CD4-positive, alpha-beta T cell treated with Interleukin-6 at 100 ng/mL for 8 hours (primary cell): ENCODE data around the gene TACR1.
"Not testable (repeated sequence)": the region's sequence is repeated elsewhere in the genome, so short reads cannot be mapped to it uniquely, and the experiment has no call there.

Experiments
- DNase-seq: peaks from one replicate; pipeline ENCODE4 v3.0.0-alpha.2; 2020; ENCODE audit warnings: mixed read lengths, low spot score

The TACR1 gene, protein sequence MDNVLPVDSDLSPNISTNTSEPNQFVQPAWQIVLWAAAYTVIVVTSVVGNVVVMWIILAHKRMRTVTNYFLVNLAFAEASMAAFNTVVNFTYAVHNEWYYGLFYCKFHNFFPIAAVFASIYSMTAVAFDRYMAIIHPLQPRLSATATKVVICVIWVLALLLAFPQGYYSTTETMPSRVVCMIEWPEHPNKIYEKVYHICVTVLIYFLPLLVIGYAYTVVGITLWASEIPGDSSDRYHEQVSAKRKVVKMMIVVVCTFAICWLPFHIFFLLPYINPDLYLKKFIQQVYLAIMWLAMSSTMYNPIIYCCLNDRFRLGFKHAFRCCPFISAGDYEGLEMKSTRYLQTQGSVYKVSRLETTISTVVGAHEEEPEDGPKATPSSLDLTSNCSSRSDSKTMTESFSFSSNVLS

DNA sequence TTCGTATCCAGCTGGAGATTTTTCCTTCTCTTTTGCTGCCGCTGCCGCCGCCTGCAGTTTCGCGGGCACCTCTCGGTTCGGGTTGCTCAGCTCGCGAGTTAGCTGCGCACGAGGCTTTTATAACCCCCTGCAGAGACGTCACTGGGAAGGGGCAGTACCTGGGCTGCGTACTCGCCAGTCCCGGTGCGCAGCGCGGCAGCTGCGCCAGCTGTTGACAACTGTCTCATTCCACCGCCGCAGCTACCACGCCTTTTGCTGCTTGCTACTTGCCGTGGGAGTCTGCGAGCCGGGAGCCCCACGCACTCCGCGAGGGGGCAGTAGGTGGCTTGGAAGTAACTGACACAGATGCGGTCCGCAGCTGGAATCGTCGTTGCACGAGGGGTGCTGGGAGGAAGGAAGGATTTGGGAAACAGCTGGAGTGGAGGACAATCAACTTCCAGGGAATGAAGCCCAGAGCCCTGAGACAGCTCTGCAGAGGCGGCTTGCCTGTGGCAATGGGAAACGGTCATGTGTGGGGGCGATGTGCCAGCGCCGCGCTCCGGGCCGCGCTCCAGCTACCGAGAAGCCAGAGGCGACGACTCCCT lies at the start of gene TACR1:
Gene TACR1, minus strand, starts transcription at position 93 of the 584 bp plus-strand sequence. CDS start 586 bp downstream, outside the sequence.
- peak; percentile 8 for DNase-seq

DNA sequence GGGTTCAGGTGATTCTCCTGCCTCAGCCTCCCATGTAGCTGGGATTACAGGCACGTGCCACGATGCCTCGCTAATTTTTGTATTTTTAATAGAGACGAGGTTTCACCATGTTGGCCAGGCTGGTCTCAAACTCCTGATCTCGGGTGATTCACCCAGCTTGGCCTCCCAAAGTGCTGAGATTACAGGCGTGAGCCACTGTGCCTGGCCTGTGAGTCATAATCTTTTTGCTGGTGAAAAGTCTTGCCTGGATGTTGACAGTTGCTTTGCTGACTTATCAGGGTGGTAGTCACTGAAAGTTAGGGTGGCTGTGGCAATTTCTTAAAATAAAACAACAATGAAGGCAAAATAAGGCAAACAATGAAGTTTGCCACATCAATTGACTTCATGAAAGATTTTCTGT lies 49.3 kb upstream of the TACR1 start:
- DNase-seq: not testable (repeated sequence)

DNA sequence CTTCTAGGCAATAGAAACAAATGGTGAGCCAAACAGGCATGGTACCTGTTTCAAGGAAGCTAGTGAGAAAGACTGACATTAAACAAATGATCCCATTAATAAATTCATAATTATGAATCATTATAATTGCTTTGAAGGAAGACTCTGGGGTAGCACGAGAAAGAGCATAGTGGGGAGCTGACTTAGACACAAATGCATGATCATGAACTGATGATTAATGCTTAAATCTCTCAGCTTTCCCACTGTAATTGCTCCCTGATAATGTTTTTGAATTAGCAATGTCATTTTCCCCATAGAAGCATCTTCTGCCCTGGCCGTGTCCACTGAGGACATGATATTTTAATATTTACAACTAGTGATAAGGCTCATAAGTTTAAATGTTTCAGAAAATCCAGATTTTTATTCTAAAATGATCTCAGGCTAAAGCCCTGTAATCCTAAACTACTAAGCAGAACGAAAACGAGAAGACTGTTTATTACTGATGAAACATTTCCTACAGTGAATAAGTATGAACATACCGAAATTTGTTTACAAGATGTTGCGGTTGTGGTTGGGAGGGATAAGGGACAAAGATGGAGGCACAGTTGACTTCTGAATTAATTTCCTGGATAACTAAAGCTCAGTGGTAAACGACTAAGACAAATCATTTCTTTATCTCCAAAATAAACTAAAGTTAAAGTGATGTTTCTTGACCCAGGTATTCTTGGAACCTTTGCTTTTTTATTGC lies 47.3 kb upstream of the TACR1 start:
- DNase-seq: no peak

DNA sequence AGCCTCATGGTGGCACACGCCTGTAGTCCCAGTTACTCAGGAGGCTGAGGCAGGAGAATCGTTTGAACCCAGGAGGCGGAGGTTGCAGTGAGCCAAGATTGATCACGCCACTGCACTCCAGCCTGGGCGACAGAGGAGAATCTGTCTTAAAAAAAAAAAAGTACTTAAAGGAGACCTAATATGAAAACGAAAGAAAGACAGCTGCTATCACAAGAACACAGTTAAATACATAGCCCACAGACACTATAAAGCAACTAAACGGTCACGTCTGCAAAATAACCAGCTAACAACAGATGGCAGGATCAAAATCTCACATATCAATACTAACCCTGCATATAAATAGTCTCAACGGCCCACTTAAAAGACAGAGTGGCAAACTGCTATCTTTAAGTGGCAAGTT lies 43.9 kb upstream of the TACR1 start:
- DNase-seq: no peak

DNA sequence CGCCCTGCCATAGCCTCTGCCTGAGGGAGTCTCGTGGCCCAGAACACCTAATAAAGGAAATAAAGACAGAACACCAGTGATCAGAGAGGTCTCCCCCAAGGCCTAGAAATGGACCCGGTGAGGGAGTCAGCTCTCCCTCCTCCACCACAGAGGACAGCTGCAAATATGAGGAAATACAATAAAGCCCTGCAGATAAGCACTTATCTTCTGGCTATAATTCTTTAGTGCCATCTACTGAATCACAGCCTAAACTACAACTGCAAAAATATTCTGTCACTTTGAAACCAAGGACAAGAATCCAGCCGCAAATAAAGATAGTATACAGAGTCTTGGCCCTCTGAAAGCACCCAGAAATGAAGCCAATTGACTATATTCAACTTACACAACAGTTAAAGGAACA lies 42.4 kb upstream of the TACR1 start:
- no peak for DNase-seq

DNA sequence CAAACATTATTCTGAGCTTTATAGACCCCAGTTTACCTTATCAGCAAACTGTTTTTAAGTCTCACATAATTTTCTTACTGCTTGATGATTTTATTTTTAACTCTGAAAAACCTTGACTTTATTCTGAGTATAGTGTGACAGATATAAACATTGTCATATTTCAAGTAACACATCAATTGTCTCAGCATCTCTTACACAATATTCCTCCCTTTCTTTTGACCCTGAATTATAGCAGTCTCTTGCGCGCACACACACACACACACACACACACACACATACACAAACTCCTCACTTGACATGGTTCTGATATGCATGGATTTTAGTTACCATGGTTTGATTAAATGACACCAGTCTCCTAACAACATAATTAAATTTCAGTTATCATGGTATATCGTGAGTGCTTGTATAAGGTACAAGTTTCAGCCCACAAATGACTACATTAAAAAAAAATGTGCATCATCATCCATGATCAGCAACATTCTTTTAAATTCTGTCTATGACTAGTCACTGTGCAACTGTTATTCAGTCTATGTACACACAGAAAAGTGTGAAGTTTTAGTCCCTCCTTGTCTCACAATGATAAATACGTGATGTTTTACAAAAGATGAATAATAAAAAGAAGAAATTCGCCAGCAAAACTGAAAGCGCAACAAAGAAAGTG lies 39.5 kb upstream of the TACR1 start:
- DNase-seq: no peak

DNA sequence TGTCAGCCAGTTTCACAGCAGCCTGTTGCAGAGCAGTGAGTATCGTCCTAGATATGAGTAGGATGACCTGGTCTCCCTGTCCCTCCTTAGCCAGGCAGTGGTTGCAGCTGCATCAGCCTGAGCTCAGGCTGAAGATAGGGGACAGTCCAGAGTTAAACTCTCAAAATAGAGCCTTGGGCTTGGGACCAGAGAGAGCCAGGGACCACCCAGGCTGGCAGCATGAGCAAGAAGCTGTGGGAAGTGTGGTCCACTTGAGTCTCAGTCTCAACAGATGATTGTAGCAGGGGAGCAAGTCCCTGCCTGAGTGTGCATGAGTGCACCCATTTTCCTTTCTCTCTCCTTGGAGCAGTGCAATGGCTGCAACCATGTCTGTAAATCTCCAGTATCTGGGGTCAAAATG lies 38.0 kb upstream of the TACR1 start:
- no peak for DNase-seq

DNA sequence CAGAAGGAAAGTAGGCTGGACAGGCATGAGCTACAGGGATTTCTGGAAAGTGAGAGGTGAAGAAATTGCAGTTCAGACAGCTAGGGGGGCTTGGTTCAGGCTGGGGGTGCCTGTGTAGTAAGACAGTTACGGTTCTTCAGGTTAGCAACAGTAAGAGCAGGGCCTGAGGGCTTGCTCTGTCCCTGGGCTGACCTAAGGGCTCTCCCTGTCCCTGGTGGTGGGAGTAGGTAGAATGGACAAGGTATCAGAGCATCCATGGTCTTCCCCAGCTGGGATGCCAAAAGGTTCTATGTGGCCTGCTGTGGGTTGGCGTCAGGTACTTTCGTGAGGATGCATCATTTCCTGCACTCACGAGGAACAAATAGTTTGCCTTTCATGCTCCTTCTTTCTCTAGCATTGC lies 34.6 kb upstream of the TACR1 start:
- DNase-seq: no peak

DNA sequence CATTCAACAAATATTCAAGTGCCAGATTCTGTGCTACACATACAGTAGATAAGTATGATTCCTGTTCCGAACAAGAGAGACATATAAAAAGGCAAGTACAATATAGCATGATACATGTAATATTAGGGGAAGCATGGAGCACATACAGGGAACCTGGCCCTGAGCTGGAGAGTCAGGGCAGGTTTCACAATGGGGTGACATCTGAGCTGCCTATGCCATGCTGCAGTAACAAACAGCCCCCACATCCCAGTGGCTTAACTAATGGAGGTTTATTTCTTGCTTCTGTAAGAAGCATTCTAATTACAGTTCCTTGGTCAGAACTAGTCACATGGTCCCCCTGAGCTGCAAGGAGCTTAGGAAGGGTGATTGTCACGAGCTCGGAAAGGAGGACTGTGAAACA lies 27.3 kb upstream of the TACR1 start:
- no peak for DNase-seq

DNA sequence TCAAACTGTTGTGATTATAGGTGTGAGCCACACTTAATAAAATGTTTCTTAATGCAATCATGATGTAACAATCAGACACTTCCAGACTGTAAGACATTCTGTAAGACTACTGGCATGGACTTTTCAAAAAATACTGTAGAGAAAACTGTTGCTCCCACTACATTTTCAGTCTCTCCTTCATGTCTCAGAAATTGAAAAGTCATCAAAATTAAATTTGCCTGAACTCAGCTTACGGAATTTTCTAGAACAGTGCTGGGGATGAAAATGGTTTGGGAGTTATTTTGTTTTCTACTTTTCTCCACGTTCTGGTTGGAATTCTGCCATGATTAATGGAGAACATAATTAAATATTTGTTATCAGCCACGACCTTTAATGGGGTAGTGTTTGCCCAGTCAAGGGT lies 26.8 kb upstream of the TACR1 start:
- no peak for DNase-seq

DNA sequence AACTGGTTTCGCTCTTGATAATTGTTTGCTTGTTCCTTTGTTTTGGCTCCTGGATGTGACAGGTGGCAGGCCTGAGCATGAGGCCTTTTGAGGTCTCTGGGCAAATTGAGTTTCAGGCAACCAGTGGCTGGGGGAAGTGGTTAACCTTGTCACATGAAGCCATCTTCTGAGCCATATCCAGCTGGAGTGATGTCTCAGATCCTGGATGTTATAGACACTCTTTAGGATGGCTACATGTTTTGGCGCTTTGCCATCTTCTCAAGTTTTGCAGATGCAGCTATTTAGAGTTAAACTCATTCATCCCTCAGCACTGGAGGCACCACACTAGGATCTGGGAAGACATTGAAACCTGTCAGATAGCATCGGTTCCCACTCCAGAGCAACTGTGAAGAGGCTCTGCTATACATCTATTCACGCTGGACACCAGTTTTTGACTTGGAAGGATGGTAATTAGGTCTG lies 25.3 kb upstream of the TACR1 start:
- DNase-seq: no peak

DNA sequence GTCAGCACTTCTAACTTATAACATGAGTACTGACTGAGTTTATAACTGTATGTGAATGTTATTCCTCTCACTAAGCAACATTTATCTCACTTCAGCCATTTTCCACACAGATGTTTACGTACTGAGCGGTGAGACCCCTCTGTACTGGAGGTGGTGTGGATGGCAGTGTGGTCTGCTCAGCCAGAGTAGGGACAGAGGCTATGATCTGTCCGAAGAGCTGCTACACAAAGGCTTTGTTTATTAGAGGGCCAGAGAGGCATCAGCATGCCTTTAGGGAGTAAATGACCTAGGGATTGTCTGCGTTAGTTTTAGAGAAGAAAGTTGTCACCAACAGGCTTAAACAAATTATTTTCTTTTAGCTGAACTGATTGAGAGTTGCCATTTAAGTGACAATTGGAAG lies 23.2 kb upstream of the TACR1 start:
- DNase-seq: no peak

DNA sequence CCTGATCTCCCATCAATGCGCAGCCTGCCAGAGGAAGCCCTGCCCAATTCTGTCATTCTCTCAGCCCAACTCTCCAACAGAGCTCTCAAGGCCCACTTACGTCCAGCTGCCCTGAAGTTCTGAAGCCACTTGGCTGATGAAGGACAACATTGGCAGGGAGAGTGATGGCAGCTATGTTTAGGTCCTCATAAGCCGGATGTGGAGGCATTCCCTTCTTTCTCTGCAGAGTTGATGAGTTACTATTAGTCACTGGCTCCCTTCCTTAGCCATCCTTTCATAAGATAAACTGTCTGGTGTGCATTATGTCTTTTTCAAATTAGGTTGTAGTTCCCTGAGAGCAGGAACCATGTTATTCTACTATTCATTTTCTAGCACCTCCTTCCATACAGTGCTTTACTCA lies 22.5 kb upstream of the TACR1 start:
- DNase-seq: no peak

DNA sequence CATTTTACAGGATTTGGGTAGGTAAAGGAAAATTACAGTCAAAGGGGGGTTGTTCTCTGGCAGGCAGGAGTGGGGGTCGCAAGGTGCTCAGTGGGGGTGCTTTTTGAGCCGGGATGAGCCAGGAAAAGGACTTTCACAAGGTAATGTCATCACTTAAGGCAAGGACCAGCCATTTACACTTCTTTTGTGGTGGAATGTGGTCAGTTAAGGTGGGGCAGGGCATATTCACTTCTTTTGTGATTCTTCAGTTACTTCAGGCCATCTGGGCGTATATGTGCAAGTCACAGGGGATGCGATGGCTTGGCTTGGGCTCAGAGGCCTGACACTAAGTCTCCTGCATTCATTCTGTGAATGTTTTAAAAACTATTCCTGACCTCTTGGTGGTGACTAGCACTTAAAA lies 19.9 kb upstream of the TACR1 start:
- DNase-seq: not testable (repeated sequence)

DNA sequence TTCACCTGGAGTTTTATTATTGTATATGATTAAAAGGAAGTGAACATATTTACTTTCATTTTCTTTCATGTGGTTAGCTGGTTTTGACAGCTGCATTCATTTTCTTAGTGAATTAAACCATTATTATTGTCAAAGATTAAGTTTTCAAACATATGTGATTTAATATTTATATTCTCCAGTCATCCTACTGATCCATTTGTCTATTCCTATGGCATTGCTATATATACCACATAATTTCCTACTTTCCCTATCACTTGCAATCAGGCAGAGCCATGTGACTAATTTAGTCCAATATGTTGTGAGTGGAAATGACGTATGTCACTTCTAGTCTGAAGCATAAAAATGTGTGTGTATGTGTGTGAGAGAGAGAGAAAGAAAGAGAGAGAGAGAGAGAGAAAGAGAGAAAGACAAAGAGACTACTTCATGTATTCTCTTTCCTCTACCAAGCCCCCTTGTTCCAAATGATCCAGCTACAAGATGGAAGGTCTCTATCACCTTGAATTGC lies 12.0 kb upstream of the TACR1 start:
- no peak for DNase-seq

DNA sequence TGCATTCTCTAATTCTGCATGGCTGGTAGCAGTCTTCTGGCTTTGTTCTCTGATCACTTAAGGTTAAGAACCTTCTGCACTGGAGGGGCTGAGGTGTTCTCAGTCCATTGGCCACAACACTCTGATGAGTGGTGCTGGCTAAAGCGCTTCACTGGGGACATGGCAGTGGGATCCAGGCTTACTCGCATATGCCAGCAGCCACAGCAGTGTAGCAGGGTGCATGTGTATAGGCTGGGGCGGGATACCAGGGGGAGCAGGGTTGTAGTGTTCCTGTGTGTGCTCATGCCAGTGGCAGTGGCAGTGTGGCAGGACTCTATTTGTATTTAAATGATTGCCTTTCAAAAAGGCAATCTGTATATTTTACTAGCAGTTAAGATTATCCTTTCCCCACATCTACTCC lies 11.1 kb upstream of the TACR1 start:
- DNase-seq: no peak

DNA sequence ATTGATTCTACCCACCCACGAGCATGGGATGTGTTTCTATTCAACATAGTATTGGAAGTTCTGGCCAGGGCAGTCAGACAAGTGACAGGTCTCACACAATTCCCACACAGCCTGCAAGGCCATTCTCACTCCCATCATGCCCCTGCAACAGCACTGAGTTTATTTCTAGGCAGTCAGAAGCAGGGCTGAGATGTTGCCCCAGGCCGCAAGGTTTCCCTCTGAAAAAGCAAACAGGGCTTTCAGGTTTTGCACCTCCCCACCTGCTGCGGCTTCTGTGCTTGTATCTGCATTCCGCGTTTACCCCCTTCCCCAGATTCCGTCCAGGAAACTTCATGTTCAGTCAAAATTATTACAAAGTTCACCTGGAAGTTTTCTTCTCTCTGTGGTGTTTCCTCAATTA lies 9.4 kb upstream of the TACR1 start:
- no peak for DNase-seq

DNA sequence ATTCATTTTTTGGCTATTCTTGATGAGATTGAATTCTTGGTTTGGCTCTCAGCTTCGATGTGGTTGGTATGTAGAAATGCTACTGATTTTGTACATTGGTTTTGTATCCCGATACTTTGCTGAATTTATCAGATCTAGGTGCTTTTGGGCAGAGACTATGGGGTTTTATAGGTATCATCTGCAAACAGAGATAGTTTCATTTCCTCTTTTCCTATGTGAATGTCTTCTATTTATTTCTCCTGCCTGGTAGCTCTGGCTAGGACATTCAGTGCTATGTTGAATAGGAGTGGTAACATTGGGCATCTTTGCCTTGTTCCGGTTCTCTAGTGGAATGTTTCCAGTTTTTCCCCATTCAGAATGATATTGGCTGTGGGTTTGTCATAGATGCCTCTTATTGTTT lies 5.5 kb upstream of the TACR1 start:
- DNase-seq: no peak

DNA sequence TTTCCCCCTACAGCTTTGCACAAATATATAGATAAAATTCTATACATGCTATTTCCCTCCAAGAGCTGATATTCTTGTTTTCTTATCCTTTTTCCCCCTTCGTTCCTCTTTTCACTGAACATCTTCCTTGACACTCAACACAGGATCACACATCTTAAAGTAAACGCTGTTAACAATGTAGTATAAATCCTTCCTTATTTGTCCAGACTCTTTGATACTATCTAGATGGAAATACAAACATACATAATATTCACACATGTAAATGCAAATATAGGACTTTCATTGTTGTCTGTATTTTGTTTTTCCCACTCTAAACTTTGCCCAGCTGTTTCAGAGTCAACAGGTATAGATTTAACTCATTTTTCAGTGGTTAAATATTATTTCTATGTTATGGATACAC lies 3.0 kb upstream of the TACR1 start:
- DNase-seq: no peak

DNA sequence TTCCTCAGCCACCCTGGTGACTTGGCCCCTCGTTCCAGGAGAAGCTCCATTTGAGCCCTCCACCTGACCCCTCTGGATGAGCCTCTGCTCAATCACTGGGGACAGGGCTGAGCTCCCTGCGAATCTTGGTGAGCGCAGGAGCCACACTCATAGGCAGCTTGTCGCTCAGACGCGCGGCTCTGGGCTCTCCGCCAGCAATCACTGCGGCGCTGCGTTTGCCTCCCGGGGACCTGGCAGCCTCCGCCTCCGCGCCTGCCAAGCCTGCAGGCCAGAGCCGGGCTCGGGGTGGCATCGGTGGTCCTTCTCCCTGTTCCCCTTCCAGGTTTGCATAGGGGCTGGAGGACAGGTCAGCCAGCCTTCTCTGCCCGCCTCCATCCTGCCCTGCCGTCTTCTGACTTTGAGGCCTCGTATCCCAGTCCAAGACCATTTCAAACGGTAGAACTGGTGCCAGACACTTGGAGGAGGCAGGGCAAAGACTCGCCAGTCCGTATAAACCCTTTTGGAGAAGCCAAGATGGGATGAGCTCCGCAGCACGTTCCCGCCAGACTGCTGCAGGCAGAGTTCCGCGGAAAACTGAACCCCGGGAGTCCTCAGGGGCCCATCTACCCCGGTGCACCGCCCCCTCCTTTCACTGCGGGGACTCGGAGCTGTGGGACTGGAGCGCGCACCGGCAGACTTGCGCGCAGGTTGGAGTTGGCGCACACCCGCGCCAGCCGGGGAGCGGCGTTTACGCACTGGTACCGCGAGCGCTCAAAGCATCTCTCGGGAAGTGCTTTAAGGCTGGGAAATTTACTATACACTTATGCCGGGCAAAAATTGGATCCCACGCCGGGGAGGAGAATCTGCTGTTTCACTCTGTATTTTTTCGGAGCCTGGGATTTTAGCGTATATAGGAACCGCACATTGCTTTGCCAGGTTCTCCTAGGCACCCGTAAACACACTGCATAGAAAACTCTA lies 1.1 kb upstream of the TACR1 start:
- no peak for DNase-seq

DNA sequence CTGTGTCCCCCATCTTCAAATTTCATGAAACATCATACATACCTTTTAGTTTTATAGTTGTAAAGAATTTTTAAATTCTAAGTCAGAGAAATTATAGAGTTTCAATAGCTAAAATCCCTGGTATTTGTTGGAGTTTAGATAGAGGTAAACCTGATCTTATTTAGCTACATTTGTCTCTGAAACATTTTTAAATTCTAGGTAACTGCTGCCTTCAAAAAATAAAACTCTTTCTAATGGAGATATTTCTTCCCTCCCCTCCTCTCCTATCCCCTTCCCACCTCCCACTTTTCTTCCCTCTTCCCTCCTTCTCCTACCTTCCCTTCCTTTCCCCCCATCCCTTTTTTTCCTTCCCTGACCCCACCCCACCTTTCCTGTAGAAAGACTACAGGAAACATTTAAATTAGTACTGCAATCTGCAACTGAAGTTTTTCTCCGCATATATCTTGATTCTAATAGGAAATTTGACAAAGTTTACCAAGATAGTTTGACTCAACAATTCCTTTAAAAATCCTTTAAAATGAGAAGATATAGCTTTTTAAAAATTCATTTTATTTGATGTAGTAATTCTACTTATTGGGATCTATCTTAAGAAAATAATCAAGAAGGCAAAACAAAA lies 4.1 kb downstream of the TACR1 start:
- DNase-seq: no peak
